ENCODE results near the gene MAP2K5. TPM values are rescaled to one million over a fixed set of nuclear protein-coding genes. Genes with fewer than 3 reads are reported as not detected.
"Not testable (repeated sequence)": the region's sequence is repeated elsewhere in the genome, so short reads cannot be mapped to it uniquely, and the experiment has no call there.

The MAP2K5 gene
- total RNA-seq, 2 experiments from 2014 or later, result 22.2 to 27.9 TPM

- intact Hi-C loops (cut with DNase I, micrococcal nuclease), result no loop called here
- ChIA-PET POLR2A (no interaction called here), CTCF (no interaction called here)
- no peak for DNase-seq
- H3K36me3 Mint-ChIP-seq (ENCODE audit: low read depth), result peaks cover 56% of the 10 kb centered on the region
- Histone ChIP-seq H3K4me1 (ENCODE audit: insufficient read depth, low read length) (no peaks in the 10 kb centered on the region), H3K4me3 (ENCODE audit: low read length) (no peak overlapping the region), H3K27ac (ENCODE audit: low read depth in 1 of 2, low read length in 2 of 2) (no peak overlapping the region), H3K9me3 (ENCODE audit: control insufficient read depth in 1 of 2, insufficient read depth in 1 of 2, low read length in 2 of 2) (no peaks in the 10 kb centered on the region), H3K27me3 (ENCODE audit: control insufficient read depth in 1 of 2, insufficient read depth in 2 of 2, low read length in 2 of 2) (no peaks in the 10 kb centered on the region), H3K36me3 (ENCODE audit: insufficient read depth, low read length) (peaks cover 3% of the 10 kb centered on the region)
- no peak for ATAC-seq (ENCODE audit: poor library complexity)
- TF ChIP-seq CTCF (IDR thresholded peaks at IDR 0.05), result no peak
- no peaks in the 10 kb centered on the region for H3K4me1 Mint-ChIP-seq (ENCODE audit: low read depth)
- H3K27me3 Mint-ChIP-seq, result no peaks in the 10 kb centered on the region
- H3K27ac Mint-ChIP-seq, result no peak overlapping the region
- H3K4me3 Mint-ChIP-seq, result no peak overlapping the region
- H3K9me3 Mint-ChIP-seq, result no peaks in the 10 kb centered on the region
Observed at GRCh38 chr15:67670647-67671305, 128.3 kb downstream of the MAP2K5 start.

DNA sequence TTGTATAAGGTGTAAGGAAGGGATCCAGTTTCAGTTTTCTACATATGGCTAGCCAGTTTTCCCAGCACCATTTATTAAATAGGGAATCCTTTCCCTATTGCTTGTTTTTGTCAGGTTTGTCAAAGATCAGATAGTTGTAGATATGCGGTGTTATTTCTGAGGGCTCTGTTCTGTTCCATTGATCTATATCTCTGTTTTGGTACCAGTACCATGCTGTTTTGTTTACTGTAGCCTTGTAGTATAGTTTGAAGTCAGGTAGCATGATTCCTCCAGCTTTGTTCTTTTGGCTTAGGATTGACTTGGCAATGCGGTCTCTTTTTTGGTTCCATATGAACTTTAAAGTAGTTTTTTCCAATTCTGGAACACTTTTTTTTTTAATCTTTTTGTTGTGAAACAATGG, 130.3 kb downstream of the MAP2K5 start:
- H3K9me3 ChIP-seq (ENCODE audit: control insufficient read depth in 1 of 2, insufficient read depth in 1 of 2, low read length in 2 of 2); H3K4me1 Mint-ChIP-seq (ENCODE audit: low read depth); intact Hi-C loops (cut with DNase I, micrococcal nuclease); CTCF ChIA-PET; H3K27me3 Mint-ChIP-seq; H3K27ac ChIP-seq (ENCODE audit: low read depth in 1 of 2, low read length in 2 of 2); H3K4me1 ChIP-seq (ENCODE audit: insufficient read depth, low read length); H3K27me3 ChIP-seq (ENCODE audit: control insufficient read depth in 1 of 2, insufficient read depth in 2 of 2, low read length in 2 of 2); H3K9me3 Mint-ChIP-seq; ATAC-seq (ENCODE audit: poor library complexity); H3K27ac Mint-ChIP-seq; H3K4me3 Mint-ChIP-seq; H3K4me3 ChIP-seq (ENCODE audit: low read length); H3K36me3 ChIP-seq (ENCODE audit: insufficient read depth, low read length); POLR2A ChIA-PET; DNase-seq: not testable (repeated sequence)
- H3K36me3 Mint-ChIP-seq (ENCODE audit: low read depth), result peaks cover 51% of the 10 kb centered on the region

- H3K4me3 Mint-ChIP-seq, result no peak overlapping the region
- H3K36me3 Mint-ChIP-seq (ENCODE audit: low read depth), result peaks cover 39% of the 10 kb centered on the region
- CTCF ChIA-PET, result interaction anchor here (1.3 kb wide), 1 partner anchor 96 kb away, joined by 3 read pairs; no protein-coding TSS in a partner anchor
Observed at GRCh38 chr15:67674983-67675382, 132.5 kb downstream of the MAP2K5 start.

More at GRCh38 chr15:67674983-67675382, 132.5 kb downstream of the MAP2K5 start:
- Mint-ChIP-seq H3K27me3 (no peaks in the 10 kb centered on the region), H3K9me3 (no peaks in the 10 kb centered on the region), H3K27ac (no peak overlapping the region), H3K4me1 (ENCODE audit: low read depth) (no peaks in the 10 kb centered on the region)
- H3K27me3 ChIP-seq (ENCODE audit: control insufficient read depth in 1 of 2, insufficient read depth in 2 of 2, low read length in 2 of 2), result no peaks in the 10 kb centered on the region
- H3K36me3 ChIP-seq (ENCODE audit: insufficient read depth, low read length), result peaks cover 3% of the 10 kb centered on the region
- TF ChIP-seq CTCF (IDR thresholded peaks at IDR 0.05), result no peak
- POLR2A ChIA-PET, result no interaction called here
- no peaks in the 10 kb centered on the region for H3K4me1 ChIP-seq (ENCODE audit: insufficient read depth, low read length)
- no peak overlapping the region for H3K27ac ChIP-seq (ENCODE audit: low read depth in 1 of 2, low read length in 2 of 2)
- DNase-seq, result no peak
- no peaks in the 10 kb centered on the region for H3K9me3 ChIP-seq (ENCODE audit: control insufficient read depth in 1 of 2, insufficient read depth in 1 of 2, low read length in 2 of 2)
- intact Hi-C loops (cut with DNase I, micrococcal nuclease), result no loop called here
- H3K4me3 ChIP-seq (ENCODE audit: low read length), result no peak overlapping the region
- no peak for ATAC-seq (ENCODE audit: poor library complexity)

Data from CD4-positive, alpha-beta T cell (primary cell).